Thoracic aorta (tissue), 2 donors: ENCODE results near the gene PSMD1. TPM values are rescaled to one million over a fixed set of nuclear protein-coding genes. Genes with fewer than 3 reads are reported as not detected.
"Not testable (repeated sequence)": the region's sequence is repeated elsewhere in the genome, so short reads cannot be mapped to it uniquely, and the experiment has no call there.

Experiments used
- ATAC-seq: fragments of 150-250 bp; one replicate; pipeline ENCODE4 v1.8.0; 2017; ENCODE audit warnings: low read depth; ENCODE audit not compliant: insufficient number of reproducible peaks, low FRiP score
- DNase-seq: peaks from one replicate; pipeline ENCODE4 v3.0.0-alpha.2; 2020; ENCODE audit warnings: low spot score
- H3K27ac ChIP-seq, 2 donors: fragments of 200-600 bp; sonication (generic); 1 replicate in 1 of 2; 2 replicates in 1 of 2; pipeline ENCODE4 v1.5.1; 2016; ENCODE audit warnings: mild to moderate bottlenecking in 2 of 2, moderate library complexity in 2 of 2
- H3K27me3 ChIP-seq: fragments of 200-600 bp; sonication (generic); replicated peaks from 2 replicates; pipeline ENCODE4 v1.6.0; 2016; ENCODE audit warnings: mild to moderate bottlenecking; ENCODE audit not compliant: insufficient read depth
- H3K36me3 ChIP-seq: fragments of 200-600 bp; sonication (generic); one replicate; pipeline ENCODE4 v1.5.1; 2016
- H3K4me1 ChIP-seq, 2 donors: fragments of 200-600 bp; sonication (generic); 1 replicate in 1 of 2; 2 replicates in 1 of 2; pipeline versions ENCODE4 v1.5.1 to v1.6.0; 2016; ENCODE audit warnings: low read depth in 2 of 2, mild to moderate bottlenecking in 1 of 2; ENCODE audit not compliant: control insufficient read depth in 1 of 2
- H3K4me3 ChIP-seq: fragments of 200-600 bp; sonication (generic); 2 replicates; pipeline ENCODE4 v1.5.1; 2016; ENCODE audit warnings: mild to moderate bottlenecking
- H3K9me3 ChIP-seq: fragments of 200-600 bp; sonication (generic); 2 replicates; pipeline ENCODE4 v1.5.1; 2016
- CTCF ChIP-seq: fragments of 200-600 bp; sonication (generic); IDR thresholded peaks from one replicate; pipeline ENCODE4 v1.5.1; 2019; ENCODE audit warnings: antibody characterized with exemption
- total RNA-seq, 2 donors: library from RNA; depleted of rRNA; stranded (reverse); fragments of >200 nt; gene quantifications; one replicate each; pipeline versions ENCODE4 v1.1.0 to v1.2.3, GENCODE V29; 2016

The PSMD1 gene
- total RNA-seq, 2 donors from 2014 or later = 42.2 to 73.5 TPM

- DNase-seq (no peak), ATAC-seq (no peak)
- Histone ChIP-seq H3K27me3 (no peaks in the 10 kb centered on the region), H3K9me3 (no peaks in the 10 kb centered on the region), H3K27ac (no peak overlapping the region), H3K36me3 (peaks cover 16% of the 10 kb centered on the region), H3K4me1 (peaks cover 9 to 13% of the 10 kb centered on the region in 2 donors), H3K4me3 (no peak overlapping the region)
- TF ChIP-seq CTCF = no peak
These were observed 119.4 kb downstream of the PSMD1 start for GRCh38 chr2:231176066-231176465.

GRCh38 chr2:231177156-231178025 is 120.7 kb downstream of the PSMD1 start:
- TF ChIP-seq CTCF = no peak
- ATAC-seq (no peak), DNase-seq (no peak)
- Histone ChIP-seq H3K27me3 (no peaks in the 10 kb centered on the region), H3K27ac (no peak overlapping the region), H3K36me3 (peaks cover 7% of the 10 kb centered on the region), H3K9me3 (no peaks in the 10 kb centered on the region), H3K4me1 (peaks cover 22 to 26% of the 10 kb centered on the region in 2 donors), H3K4me3 (no peak overlapping the region)

- H3K27me3 ChIP-seq, H3K4me3 ChIP-seq, DNase-seq, H3K9me3 ChIP-seq, H3K27ac ChIP-seq, ATAC-seq, H3K36me3 ChIP-seq: not testable (repeated sequence)
- peaks cover 29 to 33% of the 10 kb centered on the region in 2 donors for H3K4me1 ChIP-seq
These were observed 122.1 kb downstream of the PSMD1 start for GRCh38 chr2:231178805-231179204.

- ATAC-seq = peak; percentile 52
- Histone ChIP-seq H3K36me3 (no peaks in the 10 kb centered on the region), H3K27me3 (no peaks in the 10 kb centered on the region), H3K9me3 (no peaks in the 10 kb centered on the region), H3K27ac (peak overlapping the region; percentile 77 to 89), H3K4me3 (no peak overlapping the region), H3K4me1 (peaks cover 52% of the 10 kb centered on the region in 2 donors)
- TF ChIP-seq CTCF = peak; percentile 12
- peak; percentile 68 for DNase-seq
These were observed 125.3 kb downstream of the PSMD1 start for GRCh38 chr2:231181860-231182512.

- no peak for TF ChIP-seq CTCF
- no peaks in the 10 kb centered on the region for H3K9me3 ChIP-seq
- H3K4me1 ChIP-seq = peaks cover 52 to 57% of the 10 kb centered on the region in 2 donors
- ATAC-seq (no peak), DNase-seq (no peak)
- no peaks in the 10 kb centered on the region for H3K36me3 ChIP-seq
- peak overlapping the region; percentile 77 to 89 for H3K27ac ChIP-seq
- no peaks in the 10 kb centered on the region for H3K27me3 ChIP-seq
- H3K4me3 ChIP-seq = no peak overlapping the region
These were observed 125.8 kb downstream of the PSMD1 start for GRCh38 chr2:231182513-231182899.
